Brain microvascular endothelial cell (primary cell): Measurements from ENCODE around the gene SLC16A3.
A peak's percentile ranks its signal among the peaks of the same experiment; 100 is the strongest.

Source experiments
- DNase-seq: peaks from one replicate; pipeline ENCODE4 v3.0.0-alpha.2; 2020
- H3K27ac ChIP-seq: fragments of 250-450 bp; sonication (Bioruptor Pico); 2 replicates; pipeline ENCODE4 v1.5.1; 2020; ENCODE audit warnings: mild to moderate bottlenecking, moderate library complexity
- H3K27me3 ChIP-seq: fragments of 250-450 bp; sonication (Bioruptor Pico); replicated peaks from 2 replicates; pipeline ENCODE4 v1.5.1; 2020; ENCODE audit warnings: mild to moderate bottlenecking
- H3K36me3 ChIP-seq: fragments of 250-450 bp; sonication (Bioruptor Pico); replicated peaks from 2 replicates; pipeline ENCODE4 v1.5.1; 2020; ENCODE audit warnings: mild to moderate bottlenecking
- H3K4me3 ChIP-seq: 2 replicates; pipeline ENCODE4 v1.5.1; 2011; ENCODE audit warnings: low read depth, mild to moderate bottlenecking, control low read depth, low read length, moderate library complexity
- in situ Hi-C: cut with HindIII; loops from 2 replicates; pipeline ENCODE4 v1.10.0; 2017; ENCODE audit warnings: low sequenced_read_pairs, low pct_ligation_motif_present
- TF ChIP-seq, protein P1 (sequence below): IDR thresholded peaks from 2 replicates; pipeline ENCODE4 v1.5.1; 2011; ENCODE audit warnings: low read depth, mild to moderate bottlenecking, moderate library complexity, low read length, control low read depth, inconsistent platforms; ENCODE audit errors: missing control alignments

Gene SLC16A3

DNA sequence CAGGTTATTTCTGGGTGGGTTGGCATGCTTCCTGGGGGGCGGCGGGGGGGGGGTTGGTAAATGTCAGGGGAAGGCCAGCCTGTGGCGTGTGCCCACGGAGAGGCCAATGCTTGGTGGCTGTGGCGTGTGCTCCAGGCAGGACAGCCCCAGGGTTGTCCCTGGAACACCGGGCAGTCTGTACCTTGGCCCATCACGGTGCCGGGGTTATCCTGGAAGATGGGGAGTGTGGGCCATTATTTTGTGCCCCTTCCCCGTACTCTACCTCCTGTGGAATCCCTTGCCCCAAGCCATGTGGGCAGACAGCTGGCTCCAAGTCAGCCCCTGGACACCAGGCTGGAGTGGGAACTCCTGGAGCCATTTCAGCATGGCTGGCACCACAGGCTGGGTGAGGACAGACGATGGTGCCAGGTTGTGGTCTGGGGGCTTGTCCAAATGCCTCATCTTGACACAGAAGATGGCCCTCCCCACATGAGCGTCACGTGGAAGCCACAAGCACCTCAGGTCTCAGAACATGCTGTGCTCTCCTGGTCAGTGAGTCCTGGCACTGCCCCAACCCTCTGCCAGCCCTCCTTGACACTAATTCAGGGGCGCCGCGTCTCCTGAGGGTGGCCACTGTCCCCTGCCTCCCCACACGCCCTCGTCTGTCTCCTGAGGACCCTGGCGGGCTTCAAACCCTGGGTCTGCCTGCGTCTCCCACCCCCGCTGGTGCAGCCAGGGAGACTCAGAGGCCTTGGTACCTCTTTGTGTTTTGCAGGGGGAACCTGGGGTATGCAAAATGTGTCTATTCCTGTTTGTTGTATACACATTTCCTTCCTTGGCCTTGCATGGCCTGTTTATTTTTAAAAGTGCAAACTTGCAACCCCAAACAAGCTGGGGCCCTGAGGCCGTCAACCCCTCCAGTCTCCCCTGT is 4.3 kb downstream of the SLC16A3 start:
- Histone ChIP-seq H3K27me3 (no peaks in the 10 kb centered on the region), H3K4me3 (no peak overlapping the region), H3K36me3 (peaks cover 25% of the 10 kb centered on the region), H3K27ac (no peak overlapping the region)
- in situ Hi-C loops, result no loop called here
- no peak for DNase-seq
- TF ChIP-seq, protein P1, sequence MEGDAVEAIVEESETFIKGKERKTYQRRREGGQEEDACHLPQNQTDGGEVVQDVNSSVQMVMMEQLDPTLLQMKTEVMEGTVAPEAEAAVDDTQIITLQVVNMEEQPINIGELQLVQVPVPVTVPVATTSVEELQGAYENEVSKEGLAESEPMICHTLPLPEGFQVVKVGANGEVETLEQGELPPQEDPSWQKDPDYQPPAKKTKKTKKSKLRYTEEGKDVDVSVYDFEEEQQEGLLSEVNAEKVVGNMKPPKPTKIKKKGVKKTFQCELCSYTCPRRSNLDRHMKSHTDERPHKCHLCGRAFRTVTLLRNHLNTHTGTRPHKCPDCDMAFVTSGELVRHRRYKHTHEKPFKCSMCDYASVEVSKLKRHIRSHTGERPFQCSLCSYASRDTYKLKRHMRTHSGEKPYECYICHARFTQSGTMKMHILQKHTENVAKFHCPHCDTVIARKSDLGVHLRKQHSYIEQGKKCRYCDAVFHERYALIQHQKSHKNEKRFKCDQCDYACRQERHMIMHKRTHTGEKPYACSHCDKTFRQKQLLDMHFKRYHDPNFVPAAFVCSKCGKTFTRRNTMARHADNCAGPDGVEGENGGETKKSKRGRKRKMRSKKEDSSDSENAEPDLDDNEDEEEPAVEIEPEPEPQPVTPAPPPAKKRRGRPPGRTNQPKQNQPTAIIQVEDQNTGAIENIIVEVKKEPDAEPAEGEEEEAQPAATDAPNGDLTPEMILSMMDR, result no peak

DNA sequence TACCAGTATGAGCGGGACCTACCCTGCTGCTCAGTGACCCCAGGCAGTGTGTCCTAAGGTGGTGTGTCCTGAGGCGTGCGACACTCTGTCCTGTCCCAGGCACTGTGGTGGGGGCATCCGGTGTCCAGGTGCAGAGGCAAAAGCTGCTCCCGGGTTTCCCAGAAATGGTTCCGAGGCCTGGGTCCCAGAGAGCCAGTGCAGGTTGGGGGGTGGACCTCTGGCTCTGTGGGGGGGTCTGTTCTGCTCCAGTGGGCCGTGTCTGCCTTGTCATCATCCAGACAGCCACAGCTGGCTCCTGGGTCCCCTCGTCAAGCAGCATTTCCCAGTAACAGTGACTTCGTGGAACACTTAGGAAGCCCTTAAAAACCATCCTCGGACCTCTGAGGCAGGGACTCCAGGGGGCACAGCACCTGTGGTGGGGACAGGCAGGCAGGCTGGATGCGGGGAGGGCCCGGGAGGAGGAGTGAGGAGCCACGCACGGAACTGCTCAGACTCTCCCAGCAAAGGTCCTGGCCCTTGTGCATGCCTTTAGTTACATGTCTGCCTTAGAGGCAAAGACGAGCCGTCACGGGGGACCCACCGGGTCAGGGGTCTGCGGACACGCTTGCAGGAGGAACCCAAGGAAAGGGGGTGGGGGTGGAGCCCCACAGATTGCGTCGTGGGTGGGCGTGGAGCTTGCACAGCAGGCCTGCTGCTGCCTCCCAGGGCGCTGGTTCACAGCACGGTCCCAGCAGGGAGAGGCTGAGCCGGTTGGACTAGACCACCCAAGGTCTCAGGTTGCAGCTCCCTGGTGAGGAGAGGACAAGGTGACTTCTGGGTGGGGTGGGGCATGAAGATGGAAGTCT is 5.6 kb downstream of the SLC16A3 start:
- no peaks in the 10 kb centered on the region for H3K27me3 ChIP-seq
- TF ChIP-seq, protein P1, result no peak
- in situ Hi-C loops, result no loop called here
- H3K36me3 ChIP-seq, result peaks cover 31% of the 10 kb centered on the region
- H3K27ac ChIP-seq, result no peak overlapping the region
- DNase-seq, result no peak
- no peak overlapping the region for H3K4me3 ChIP-seq

DNA sequence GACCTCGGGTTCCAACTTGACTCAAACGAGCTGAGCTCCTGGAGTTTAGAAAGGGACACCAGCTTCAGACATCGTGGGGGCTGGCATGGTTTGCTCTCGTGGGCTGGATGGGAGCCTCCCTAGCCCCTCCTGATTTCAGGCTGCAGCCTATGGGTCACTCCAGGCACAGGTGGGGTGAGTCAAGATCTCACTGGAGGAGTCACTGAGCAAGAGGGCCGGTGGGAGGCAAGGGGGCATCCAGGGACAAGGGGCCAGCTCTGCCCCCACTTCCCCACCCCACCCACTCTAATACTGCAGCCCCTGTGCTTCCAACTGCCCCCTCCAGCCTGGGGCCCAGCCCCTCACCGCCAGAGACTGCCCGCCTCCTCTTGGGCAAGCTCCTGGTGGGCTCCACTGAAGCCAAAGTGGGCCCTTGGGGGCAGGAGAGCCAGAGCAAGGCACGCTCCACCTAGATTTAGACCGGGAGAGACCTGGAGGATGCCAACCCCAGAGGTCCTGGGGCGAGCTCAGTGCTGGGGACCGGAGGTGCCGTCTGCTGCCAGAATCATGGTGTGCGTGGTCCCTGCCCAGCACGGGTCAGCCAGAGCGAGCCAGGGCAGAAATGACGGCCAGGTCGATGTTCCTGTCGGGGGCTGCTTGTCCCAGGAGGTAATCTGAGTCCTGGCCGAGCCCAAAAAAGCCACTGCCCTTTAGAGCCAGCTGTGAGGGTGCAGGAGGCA is 6.4 kb downstream of the SLC16A3 start:
- in situ Hi-C loops, result no loop called here
- no peak for DNase-seq
- Histone ChIP-seq H3K4me3 (no peak overlapping the region), H3K36me3 (peaks cover 35% of the 10 kb centered on the region), H3K27ac (no peak overlapping the region), H3K27me3 (no peaks in the 10 kb centered on the region)
- TF ChIP-seq, protein P1, result no peak

DNA sequence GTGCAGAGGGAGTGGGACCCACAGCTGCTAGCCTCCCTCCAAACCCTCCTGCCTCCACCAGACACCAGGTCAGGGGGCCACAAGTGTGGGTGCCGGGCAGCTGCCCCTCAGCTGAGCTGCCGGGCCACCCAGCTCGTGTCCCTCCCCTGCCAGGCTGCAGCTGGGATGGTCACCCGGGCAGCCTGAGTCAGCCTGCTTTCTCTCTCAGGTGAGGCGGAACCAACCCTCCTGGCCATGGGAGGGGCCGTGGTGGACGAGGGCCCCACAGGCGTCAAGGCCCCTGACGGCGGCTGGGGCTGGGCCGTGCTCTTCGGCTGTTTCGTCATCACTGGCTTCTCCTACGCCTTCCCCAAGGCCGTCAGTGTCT is 6.9 kb downstream of the SLC16A3 start:
- TF ChIP-seq, protein P1, result no peak
- in situ Hi-C loops, result no loop called here
- no peak overlapping the region for H3K27ac ChIP-seq

DNA sequence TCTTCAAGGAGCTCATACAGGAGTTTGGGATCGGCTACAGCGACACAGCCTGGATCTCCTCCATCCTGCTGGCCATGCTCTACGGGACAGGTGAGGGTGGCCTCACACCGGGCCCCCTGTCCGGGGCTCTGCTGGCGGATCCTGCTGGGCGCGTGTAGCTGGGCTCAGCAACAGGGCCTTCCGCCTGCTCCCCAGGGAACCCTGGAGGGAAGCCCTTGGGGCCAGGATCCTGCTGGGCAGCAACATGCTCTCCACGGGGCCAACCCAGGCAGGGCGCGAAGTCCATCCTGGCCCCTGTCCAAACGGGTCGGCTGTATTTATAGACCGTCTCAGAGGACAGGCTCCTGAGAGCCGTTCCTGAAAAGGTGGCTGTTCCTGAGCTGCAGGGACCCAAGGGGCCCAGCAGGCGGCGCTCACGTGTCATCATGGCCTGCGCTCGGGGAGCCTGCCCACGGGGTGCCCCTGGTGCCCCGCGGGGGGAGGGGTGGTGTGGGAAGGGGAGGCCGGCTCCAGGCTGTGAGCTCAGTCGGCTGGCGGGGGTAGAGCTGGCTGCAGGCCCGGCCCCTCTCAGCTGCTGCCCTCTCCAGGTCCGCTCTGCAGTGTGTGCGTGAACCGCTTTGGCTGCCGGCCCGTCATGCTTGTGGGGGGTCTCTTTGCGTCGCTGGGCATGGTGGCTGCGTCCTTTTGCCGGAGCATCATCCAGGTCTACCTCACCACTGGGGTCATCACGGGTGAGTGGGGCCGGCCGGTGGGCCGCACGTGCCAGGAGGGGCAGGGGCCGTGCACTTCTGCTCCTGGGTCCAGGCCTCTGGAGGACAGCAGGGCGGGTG is 7.5 kb downstream of the SLC16A3 start:
- no peak overlapping the region for H3K4me3 ChIP-seq
- H3K27ac ChIP-seq, result no peak overlapping the region
- H3K27me3 ChIP-seq, result no peaks in the 10 kb centered on the region
- no peak for DNase-seq
- in situ Hi-C loops, result no loop called here
- TF ChIP-seq, protein P1, result peak; percentile 87
- H3K36me3 ChIP-seq, result peaks cover 35% of the 10 kb centered on the region

More for the DNA sequence above, 6.9 kb downstream of the SLC16A3 start:
- peaks cover 35% of the 10 kb centered on the region for H3K36me3 ChIP-seq
- DNase-seq, result no peak
- H3K4me3 ChIP-seq, result no peak overlapping the region
- no peaks in the 10 kb centered on the region for H3K27me3 ChIP-seq
